IgD-negative memory B cell (primary cell): ENCODE data around the gene IMPDH1. TPM values are rescaled to one million over a fixed set of nuclear protein-coding genes. Genes with fewer than 3 reads are reported as not detected.

ENCODE experiments used
- polyA plus RNA-seq: library from polyadenylated mRNA; unstranded; fragments of 300-500 nt; fragmentation: Illumina TruSeq; gene quantifications from one replicate; pipeline ENCODE4 v1.2.3, GENCODE V29; 2021

IMPDH1 gene
- polyA plus RNA-seq, 1 donor from 2014 or later: 58.6 TPM

Other genes starting within 250 kb of the IMPDH1 start
- gene LEP, start 168.7 kb downstream of the IMPDH1 start, polyA plus RNA-seq: not detected
- gene RBM28, start 66.1 kb downstream of the IMPDH1 start, polyA plus RNA-seq: 9.0 TPM
- gene PRRT4, start 48.3 kb downstream of the IMPDH1 start, polyA plus RNA-seq: 0.21 TPM
- 8.7 TPM for gene HILPDA, start 45.9 kb upstream of the IMPDH1 start, polyA plus RNA-seq
- gene METTL2B, start 66.8 kb upstream of the IMPDH1 start, polyA plus RNA-seq: 21.7 TPM